GOT3 (cell line): Measurements from ENCODE around the gene AMN.
"Not testable (repeated sequence)": the region's sequence is repeated elsewhere in the genome, so short reads cannot be mapped to it uniquely, and the experiment has no call there.

Experiments
- DNase-seq: peaks from one replicate; lab custom pipeline; 2025; ENCODE audit warnings: mixed read lengths; lab: John Stamatoyannopoulos, UW

Gene AMN

GRCh38 chr14:102922490-102923200, at the start of gene AMN:
TSS of gene AMN (plus strand) at chr14:102922663. CDS start at chr14:102922689, 26 bp downstream.
- no peak for DNase-seq

GRCh38 chr14:102873131-102873530, 49.3 kb upstream of the AMN start:
- DNase-seq, result no peak

GRCh38 chr14:102873546-102874061, 48.9 kb upstream of the AMN start:
- no peak for DNase-seq

GRCh38 chr14:102875652-102876051, 46.8 kb upstream of the AMN start:
- no peak for DNase-seq

- not testable (repeated sequence) for DNase-seq
These were observed 45.0 kb upstream of the AMN start for GRCh38 chr14:102877511-102877910.

- no peak for DNase-seq
These were observed 44.1 kb upstream of the AMN start for GRCh38 chr14:102878174-102878969.

- DNase-seq, result no peak
These were observed 43.4 kb upstream of the AMN start for GRCh38 chr14:102878970-102879460.

GRCh38 chr14:102882226-102882906, 40.1 kb upstream of the AMN start:
- no peak for DNase-seq

- no peak for DNase-seq
These were observed 39.3 kb upstream of the AMN start for GRCh38 chr14:102883089-102883541.

- DNase-seq, result no peak
These were observed 38.9 kb upstream of the AMN start for GRCh38 chr14:102883554-102883953.

- DNase-seq, result no peak
These were observed 36.6 kb upstream of the AMN start for GRCh38 chr14:102885737-102886447.

- no peak for DNase-seq
These were observed 33.7 kb upstream of the AMN start for GRCh38 chr14:102888748-102889147.

GRCh38 chr14:102889615-102890014, 32.8 kb upstream of the AMN start:
- DNase-seq, result no peak

GRCh38 chr14:102891111-102891510, 31.4 kb upstream of the AMN start:
- no peak for DNase-seq

- DNase-seq, result no peak
These were observed 30.9 kb upstream of the AMN start for GRCh38 chr14:102891556-102891955.

GRCh38 chr14:102892651-102893050, 29.8 kb upstream of the AMN start:
- DNase-seq, result no peak

- no peak for DNase-seq
These were observed 29.0 kb upstream of the AMN start for GRCh38 chr14:102893452-102893851.

- DNase-seq, result not testable (repeated sequence)
These were observed 25.7 kb upstream of the AMN start for GRCh38 chr14:102896735-102897134.

GRCh38 chr14:102897299-102898027, 25.0 kb upstream of the AMN start:
- no peak for DNase-seq

- no peak for DNase-seq
These were observed 24.2 kb upstream of the AMN start for GRCh38 chr14:102898298-102898697.
